H9 (cell line): ENCODE data around the gene GLYATL1. TPM values are rescaled to one million over a fixed set of nuclear protein-coding genes. Genes with fewer than 3 reads are reported as not detected.

Experiments
- DNase-seq: peaks from one replicate; pipeline ENCODE4 v3.0.0-alpha.2; 2017
- H2AFZ ChIP-seq: one replicate; pipeline ENCODE4 v1.6.1; 2013; ENCODE audit warnings: mild to moderate bottlenecking, low read length, control low read depth, moderate library complexity
- H2AK5ac ChIP-seq: 2 replicates; pipeline ENCODE4 v1.6.1; 2013; ENCODE audit warnings: low read length, control low read depth, mixed read lengths; ENCODE audit not compliant: insufficient read length
- H2BK120ac ChIP-seq: one replicate; pipeline ENCODE4 v1.6.1; 2013; ENCODE audit warnings: low read depth, mild to moderate bottlenecking, low read length, control low read depth, inconsistent platforms; ENCODE audit not compliant: poor library complexity, severe bottlenecking
- H2BK12ac ChIP-seq: 2 replicates; pipeline ENCODE4 v1.6.1; 2013; ENCODE audit warnings: low read length, control low read depth, mixed read lengths, low read depth; ENCODE audit not compliant: insufficient read length
- H2BK15ac ChIP-seq: 2 replicates; pipeline ENCODE4 v1.6.1; 2013; ENCODE audit warnings: low read depth, low read length, control low read depth
- H2BK20ac ChIP-seq: one replicate; pipeline ENCODE4 v1.6.1; 2013; ENCODE audit warnings: low read depth, mild to moderate bottlenecking, low read length, control low read depth, inconsistent platforms; ENCODE audit not compliant: poor library complexity, severe bottlenecking
- H2BK5ac ChIP-seq: 2 replicates; pipeline ENCODE4 v1.6.1; 2013; ENCODE audit warnings: low read length, control low read depth, mixed read lengths; ENCODE audit not compliant: insufficient read length
- H3K14ac ChIP-seq: 2 replicates; pipeline ENCODE4 v1.6.1; 2013; ENCODE audit warnings: low read length, control low read depth; ENCODE audit not compliant: insufficient read depth
- H3K18ac ChIP-seq: 2 replicates; pipeline ENCODE4 v1.6.1; 2013; ENCODE audit warnings: low read depth, mild to moderate bottlenecking, mixed read lengths, low read length, control low read depth; ENCODE audit not compliant: insufficient read length
- H3K23ac ChIP-seq: 2 replicates; pipeline ENCODE4 v1.6.1; 2013; ENCODE audit warnings: low read length, control low read depth, mixed read lengths, low read depth; ENCODE audit not compliant: insufficient read length
- H3K23me2 ChIP-seq: 2 replicates; pipeline ENCODE4 v1.6.1; 2013; ENCODE audit warnings: low read depth, mild to moderate bottlenecking, mixed read lengths, low read length, control low read depth; ENCODE audit not compliant: insufficient read length, poor library complexity, severe bottlenecking
- H3K27ac ChIP-seq: 2 replicates; pipeline ENCODE4 v1.5.1; 2013; ENCODE audit warnings: low read length, control low read depth, mixed read lengths, low read depth; ENCODE audit not compliant: insufficient read length
- H3K27me3 ChIP-seq: 2 replicates; pipeline ENCODE4 v1.6.1; 2013; ENCODE audit warnings: low read length, control low read depth, inconsistent platforms; ENCODE audit not compliant: insufficient read depth
- H3K4ac ChIP-seq: 2 replicates; pipeline ENCODE4 v1.6.1; 2013; ENCODE audit warnings: low read depth, mild to moderate bottlenecking, control low read depth, inconsistent platforms, low read length, moderate library complexity
- H3K4me1 ChIP-seq: 2 replicates; pipeline ENCODE4 v1.6.1; 2013; ENCODE audit warnings: low read length, control low read depth, inconsistent platforms; ENCODE audit not compliant: insufficient read depth
- H3K4me2 ChIP-seq: 2 replicates; pipeline ENCODE4 v1.6.1; 2013; ENCODE audit warnings: low read length, control low read depth, mixed read lengths; ENCODE audit not compliant: insufficient read length, insufficient read depth
- H3K56ac ChIP-seq: 2 replicates; pipeline ENCODE4 v1.6.1; 2013; ENCODE audit warnings: low read depth, mild to moderate bottlenecking, mixed read lengths, low read length, control low read depth; ENCODE audit not compliant: insufficient read length
- H3K79me1 ChIP-seq: 2 replicates; pipeline ENCODE4 v1.6.1; 2013; ENCODE audit warnings: low read depth, mild to moderate bottlenecking, moderate library complexity, low read length, control low read depth, inconsistent platforms; ENCODE audit not compliant: insufficient read depth, poor library complexity, severe bottlenecking
- H3K79me2 ChIP-seq: 2 replicates; pipeline ENCODE4 v1.6.1; 2013; ENCODE audit warnings: low read length, control low read depth, inconsistent platforms; ENCODE audit not compliant: insufficient read depth
- H3K9ac ChIP-seq: 2 replicates; pipeline ENCODE4 v1.6.1; 2013; ENCODE audit warnings: low read length, control low read depth, mixed read lengths; ENCODE audit not compliant: insufficient read length; ENCODE audit errors: extremely low read depth
- H3K9me3 ChIP-seq: one replicate; pipeline ENCODE4 v1.6.1; 2013; ENCODE audit warnings: low read depth, low read length, inconsistent platforms; ENCODE audit not compliant: control insufficient read depth
- H3T11ph ChIP-seq: one replicate; pipeline ENCODE4 v1.6.1; 2013; ENCODE audit warnings: mild to moderate bottlenecking, low read length, control low read depth, inconsistent platforms
- H4K20me1 ChIP-seq: one replicate; pipeline ENCODE4 v1.6.1; 2013; ENCODE audit not compliant: control insufficient read depth, insufficient read length, insufficient read depth
- H4K5ac ChIP-seq: 2 replicates; pipeline ENCODE4 v1.6.1; 2013; ENCODE audit warnings: low read depth, mild to moderate bottlenecking, mixed read lengths, low read length, control low read depth; ENCODE audit not compliant: insufficient read length
- H4K8ac ChIP-seq: replicated peaks from 2 replicates; pipeline ENCODE4 v1.6.1; 2013; ENCODE audit warnings: low read length, control low read depth, mixed read lengths, low read depth; ENCODE audit not compliant: insufficient read length
- H4K91ac ChIP-seq: 2 replicates; pipeline ENCODE4 v1.6.1; 2013; ENCODE audit warnings: low read depth, mild to moderate bottlenecking, moderate library complexity, mixed read lengths, low read length, control low read depth; ENCODE audit not compliant: insufficient read length
- H3K27ac Mint-ChIP-seq, 3 experiments: 2 replicates in 2 of 3; 3 replicates in 1 of 3; pipeline ENCODE4 v1.8.0; 2020 to 2021; ENCODE audit warnings: mixed read lengths in 3 of 3, mild to moderate bottlenecking in 1 of 3, moderate library complexity in 1 of 3
- H3K27me3 Mint-ChIP-seq: 2 replicates; pipeline ENCODE4 v1.8.0; 2021; ENCODE audit warnings: low read depth, mild to moderate bottlenecking, moderate library complexity, mixed read lengths
- H3K36me3 Mint-ChIP-seq, 3 experiments: 2 replicates in 2 of 3; 3 replicates in 1 of 3; pipeline ENCODE4 v1.8.0; 2020 to 2021; ENCODE audit warnings: low read depth in 3 of 3, mixed read lengths in 3 of 3; ENCODE audit not compliant: insufficient read depth in 1 of 3
- H3K4me1 Mint-ChIP-seq, 2 experiments: 2 replicates each; pipeline ENCODE4 v1.8.0; 2020; ENCODE audit warnings: mixed read lengths in 2 of 2
- H3K4me3 Mint-ChIP-seq, 2 experiments: 2 replicates in 1 of 2; 3 replicates in 1 of 2; pipeline ENCODE4 v1.8.0; 2020 to 2021; ENCODE audit warnings: mild to moderate bottlenecking in 2 of 2, mixed read lengths in 2 of 2, moderate library complexity in 1 of 2
- H3K9me3 Mint-ChIP-seq, 2 experiments: 2 replicates in 1 of 2; 3 replicates in 1 of 2; pipeline ENCODE4 v1.8.0; 2020; ENCODE audit warnings: mild to moderate bottlenecking in 2 of 2, mixed read lengths in 2 of 2, moderate library complexity in 1 of 2
- total RNA-seq: library from RNA; stranded (reverse); gene quantifications from 2 replicates; pipeline ENCODE4 v1.2.1, GENCODE V29; 2021
- TF ChIP-seq, protein P1 (sequence below): fragments of 200-600 bp; sonication (generic); conservative IDR thresholded peaks from 3 replicates; pipeline ENCODE4 v1.8.0; 2021; ENCODE audit warnings: antibody characterized with exemption, mild to moderate bottlenecking

Gene GLYATL1
- total RNA-seq, 1 experiment from 2014 or later, result 2.8 TPM

DNA sequence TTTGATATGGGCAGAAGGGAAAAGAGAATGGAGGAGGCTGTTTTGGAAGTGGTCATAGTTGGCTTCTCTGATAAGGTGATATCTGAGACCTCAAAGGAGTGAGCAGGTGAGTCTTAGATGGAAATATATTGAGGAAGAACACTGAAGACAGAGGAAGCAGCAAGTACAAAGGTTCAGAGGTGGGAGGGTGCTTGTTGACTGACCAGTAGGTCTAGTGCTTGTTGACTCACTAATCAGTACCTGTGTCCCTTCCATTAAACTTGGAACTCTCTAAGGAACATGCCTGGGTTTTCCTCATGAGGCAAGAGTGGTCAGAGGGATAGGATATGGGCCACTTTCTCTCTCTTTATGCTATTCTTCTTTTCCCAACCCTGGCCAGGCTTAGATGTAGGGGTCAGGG lies 25.6 kb upstream of the GLYATL1 start:
- Histone ChIP-seq H3K4me1 (no peaks in the 10 kb centered on the region), H3T11ph (no peak overlapping the region), H4K91ac (no peak overlapping the region), H4K8ac (no peak overlapping the region), H2BK15ac (no peak overlapping the region), H3K56ac (no peak overlapping the region), H2BK5ac (no peak overlapping the region), H3K4ac (no peak overlapping the region), H3K79me2 (no peaks in the 10 kb centered on the region), H3K9ac (no peak overlapping the region), H3K27ac (no peak overlapping the region), H2BK20ac (no peak overlapping the region), H4K5ac (no peak overlapping the region), H3K4me2 (no peak overlapping the region), H3K23me2 (no peaks in the 10 kb centered on the region), H2BK12ac (no peak overlapping the region), H2AK5ac (no peak overlapping the region), H3K14ac (no peak overlapping the region), H3K9me3 (peaks cover 8% of the 10 kb centered on the region), H2BK120ac (no peak overlapping the region), H3K18ac (no peak overlapping the region), H3K27me3 (no peaks in the 10 kb centered on the region), H3K23ac (no peak overlapping the region), H2AFZ (no peak overlapping the region), H3K79me1 (no peaks in the 10 kb centered on the region), H4K20me1 (no peaks in the 10 kb centered on the region)
- Mint-ChIP-seq H3K4me3 (no peak overlapping the region), H3K36me3 (peaks cover 2 to 6% (median 6%) of the 10 kb centered on the region in 3 experiments; a peak in 5 of 7 replicates), H3K4me1 (no peaks in the 10 kb centered on the region), H3K27me3 (peaks cover 39% of the 10 kb centered on the region), H3K9me3 (peaks cover 22 to 24% of the 10 kb centered on the region in 2 experiments), H3K27ac (no peak overlapping the region)
- TF ChIP-seq, protein P1, sequence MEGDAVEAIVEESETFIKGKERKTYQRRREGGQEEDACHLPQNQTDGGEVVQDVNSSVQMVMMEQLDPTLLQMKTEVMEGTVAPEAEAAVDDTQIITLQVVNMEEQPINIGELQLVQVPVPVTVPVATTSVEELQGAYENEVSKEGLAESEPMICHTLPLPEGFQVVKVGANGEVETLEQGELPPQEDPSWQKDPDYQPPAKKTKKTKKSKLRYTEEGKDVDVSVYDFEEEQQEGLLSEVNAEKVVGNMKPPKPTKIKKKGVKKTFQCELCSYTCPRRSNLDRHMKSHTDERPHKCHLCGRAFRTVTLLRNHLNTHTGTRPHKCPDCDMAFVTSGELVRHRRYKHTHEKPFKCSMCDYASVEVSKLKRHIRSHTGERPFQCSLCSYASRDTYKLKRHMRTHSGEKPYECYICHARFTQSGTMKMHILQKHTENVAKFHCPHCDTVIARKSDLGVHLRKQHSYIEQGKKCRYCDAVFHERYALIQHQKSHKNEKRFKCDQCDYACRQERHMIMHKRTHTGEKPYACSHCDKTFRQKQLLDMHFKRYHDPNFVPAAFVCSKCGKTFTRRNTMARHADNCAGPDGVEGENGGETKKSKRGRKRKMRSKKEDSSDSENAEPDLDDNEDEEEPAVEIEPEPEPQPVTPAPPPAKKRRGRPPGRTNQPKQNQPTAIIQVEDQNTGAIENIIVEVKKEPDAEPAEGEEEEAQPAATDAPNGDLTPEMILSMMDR, result no peak
- DNase-seq, result no peak
